K562 (cell line): ENCODE results near the gene PLXNA2. TPM values are rescaled to one million over a fixed set of nuclear protein-coding genes. Genes with fewer than 3 reads are reported as not detected.

ENCODE experiments used
- ATAC-seq: fragments of 200-7000 bp; cut with Tn5 transposase; 3 replicates; pipeline ENCODE4 v1.9.1; 2020; ENCODE audit warnings: moderate library complexity
- BruUV-seq: library from RNA; stranded (reverse); fragments of 400-500 nt; replicated peaks from 2 replicates; lab custom pipeline; 2021; lab: Mats Ljungman, UMichigan
- CTCF ChIA-PET: fragments of 300-600 bp; formaldehyde crosslinking; extraction: SDS; loops from one replicate; lab custom pipeline; 2021; ENCODE audit warnings: low intra/inter-chr PET ratio; lab: Yijun Ruan, JAX
- POLR2A ChIA-PET: fragments of 300-600, 350-650 bp; sonication (Branson Sonifier 250); formaldehyde crosslinking; extraction: SDS; loops from one replicate; lab custom pipeline; 2021; ENCODE audit warnings: antibody characterized with exemption, inconsistent platforms; lab: Yijun Ruan, JAX
- DNase-seq, 4 experiments: peaks; one replicate each; pipeline versions ENCODE4 v3.0.0 to v3.0.0-alpha.2; 2011 to 2018; ENCODE audit warnings: low spot score in 3 of 4, mixed read lengths in 3 of 4; ENCODE audit errors: extremely low read depth in 1 of 4
- FAIRE-seq: peaks from 2 replicates; lab custom pipeline; 2011; peaks lifted over from hg19 to GRCh38; lab: Jason Lieb, UNC
- H2AFZ ChIP-seq: 2 replicates; pipeline ENCODE4 v1.6.0; 2011; ENCODE audit warnings: low read depth, low read length, control low read depth, inconsistent platforms
- H3K27ac ChIP-seq: fragments of 200-600 bp; 3 replicates; pipeline ENCODE4 v1.8.0; 2011; ENCODE audit warnings: low read depth, mild to moderate bottlenecking, control low read depth, inconsistent platforms, low read length, moderate library complexity, mixed read lengths; ENCODE audit errors: extremely low read depth
- H3K27me3 ChIP-seq, 2 experiments: fragments of 300-600 bp in 1 of 2; 2 replicates in 1 of 2; 3 replicates in 1 of 2; pipeline versions ENCODE4 v1.6.0 to v1.8.0; 2011; ENCODE audit warnings: inconsistent platforms in 2 of 2, low read length in 2 of 2, mild to moderate bottlenecking in 1 of 2, mixed read lengths in 1 of 2, moderate library complexity in 1 of 2; ENCODE audit not compliant: control insufficient read depth in 2 of 2, insufficient read depth in 2 of 2
- H3K36me3 ChIP-seq: fragments of 300-600 bp; 3 replicates; pipeline ENCODE4 v1.8.0; 2011; ENCODE audit warnings: mild to moderate bottlenecking, low read length, inconsistent platforms; ENCODE audit not compliant: control insufficient read depth, insufficient read depth
- H3K4me1 ChIP-seq, 2 experiments: fragments of 200-600 bp in 1 of 2; replicated peaks in 1 of 2; 2 replicates in 1 of 2; 3 replicates in 1 of 2; pipeline versions ENCODE4 v1.5.1 to v1.8.0; 2011; ENCODE audit warnings: inconsistent platforms in 2 of 2, low read length in 2 of 2, mild to moderate bottlenecking in 1 of 2, mixed read lengths in 1 of 2, moderate library complexity in 1 of 2; ENCODE audit not compliant: control insufficient read depth in 2 of 2, insufficient read depth in 2 of 2
- H3K4me2 ChIP-seq: 2 replicates; pipeline ENCODE4 v1.6.1; 2011; ENCODE audit warnings: low read length, control low read depth, inconsistent platforms, mixed read lengths; ENCODE audit not compliant: insufficient read depth
- H3K4me3 ChIP-seq: fragments of 200-600 bp; sonication (generic), shearing (Covaris generic); 2 replicates; pipeline ENCODE4 v1.5.1; 2016; ENCODE audit warnings: control low read depth, inconsistent platforms
- H3K79me2 ChIP-seq: fragments of 200-600 bp; 3 replicates; pipeline ENCODE4 v1.8.0; 2011; ENCODE audit warnings: low read length, inconsistent platforms; ENCODE audit not compliant: control insufficient read depth, insufficient read depth
- H3K9ac ChIP-seq, 2 experiments: 2 replicates each; pipeline versions ENCODE4 v1.6.0 to v1.6.1; 2011; ENCODE audit warnings: low read depth in 2 of 2, low read length in 2 of 2, control low read depth in 1 of 2, inconsistent platforms in 1 of 2, mild to moderate bottlenecking in 1 of 2, mixed read lengths in 1 of 2; ENCODE audit not compliant: insufficient read depth in 1 of 2
- H3K9me1 ChIP-seq: one replicate; pipeline ENCODE4 v1.6.0; 2011; ENCODE audit warnings: inconsistent platforms, mild to moderate bottlenecking, low read length, moderate library complexity; ENCODE audit not compliant: control insufficient read depth, insufficient read depth
- H3K9me3 ChIP-seq: replicated peaks from 2 replicates; pipeline ENCODE4 v1.5.1; 2011; ENCODE audit warnings: low read depth, low read length, inconsistent platforms; ENCODE audit not compliant: control insufficient read depth, insufficient read depth
- H4K20me1 ChIP-seq: replicated peaks from 2 replicates; pipeline ENCODE4 v1.6.1; 2011; ENCODE audit warnings: low read length, inconsistent platforms, mixed read lengths; ENCODE audit not compliant: control insufficient read depth, insufficient read depth
- CLOCK ChIP-seq: fragments of 250-450 bp; sonication (Bioruptor Pico); IDR thresholded peaks from 2 replicates; pipeline ENCODE4 v1.4.0; 2020; ENCODE audit warnings: mild to moderate bottlenecking, moderate library complexity, borderline replicate concordance
- EWSR1 ChIP-seq: fragments of 450-650 bp; IDR thresholded peaks from 2 replicates; pipeline ENCODE4 v1.6.1; 2018; ENCODE audit warnings: borderline replicate concordance, mild to moderate bottlenecking, low read depth, moderate library complexity; ENCODE audit not compliant: partially characterized antibody
- HDAC8 ChIP-seq: fragments of 450-650 bp; IDR thresholded peaks from 2 replicates; pipeline ENCODE4 v1.6.1; 2016; ENCODE audit warnings: mild to moderate bottlenecking, missing genetic modification characterization, moderate library complexity, missing compliant biosample characterization
- HNRNPL ChIP-seq: fragments of 200-400 bp; formaldehyde crosslinking; IDR thresholded peaks from 2 replicates; pipeline ENCODE4 v1.6.1; 2017; ENCODE audit warnings: low read depth, mild to moderate bottlenecking, low read length
- HSF4 ChIP-seq: fragments of 250-450 bp; sonication (Bioruptor Pico); IDR thresholded peaks from 2 replicates; pipeline ENCODE4 v2.1.2; 2022; ENCODE audit warnings: mild to moderate bottlenecking, moderate library complexity, borderline replicate concordance
- MEIS2 ChIP-seq: fragments of 450-650 bp; IDR thresholded peaks from 2 replicates; pipeline ENCODE4 v1.6.1; 2014; ENCODE audit warnings: mild to moderate bottlenecking; ENCODE audit not compliant: partially characterized antibody
- NCOR1 ChIP-seq: fragments of 450-650 bp; IDR thresholded peaks from 2 replicates; pipeline ENCODE4 v1.6.1; 2016; ENCODE audit warnings: mild to moderate bottlenecking, moderate library complexity
- TCF7L2 ChIP-seq: fragments of 150-350 bp; IDR thresholded peaks from 2 replicates; pipeline ENCODE4 v1.6.1; 2016; ENCODE audit warnings: low read depth, mild to moderate bottlenecking, low read length, moderate library complexity
- ZBTB1 ChIP-seq: sonication (generic); formaldehyde crosslinking; IDR thresholded peaks from 2 replicates; pipeline ENCODE4 v1.8.1; 2023; ENCODE audit warnings: missing genetic modification reagents, low read depth, mild to moderate bottlenecking, borderline replicate concordance
- ZBTB7A ChIP-seq: IDR thresholded peaks from 2 replicates; pipeline ENCODE4 v1.6.1; 2011; ENCODE audit warnings: low read depth, mild to moderate bottlenecking, low read length, moderate library complexity, borderline replicate concordance; ENCODE audit not compliant: control insufficient read depth
- ZKSCAN3 ChIP-seq: fragments of 250-450 bp; sonication (Bioruptor Pico); IDR thresholded peaks from 2 replicates; pipeline ENCODE4 v1.4.0; 2020
- ZNF12 ChIP-seq: sonication (generic); formaldehyde crosslinking; IDR thresholded peaks from 2 replicates; pipeline ENCODE4 v1.4.0; 2020; ENCODE audit warnings: mild to moderate bottlenecking, missing genetic modification reagents
- ZNF436 ChIP-seq: fragments of 250-450, 450-650 bp; sonication (Bioruptor Pico); formaldehyde crosslinking; IDR thresholded peaks from 2 replicates; pipeline ENCODE4 v1.7.0; 2020; ENCODE audit warnings: mild to moderate bottlenecking
- ZNF584 ChIP-seq: fragments of 200-800 bp; sonication (Bioruptor generic); IDR thresholded peaks from 2 replicates; pipeline ENCODE4 v1.6.1; 2016; ENCODE audit warnings: low read depth, mild to moderate bottlenecking, missing genetic modification characterization, missing compliant biosample characterization
- ZNF77 ChIP-seq: fragments of 250-450 bp; sonication (Bioruptor Pico); IDR thresholded peaks from 2 replicates; pipeline ENCODE4 v1.5.0; 2020
- WGBS: fragments of 100-300 bp; shearing (Covaris generic); methylation state at CpG from one replicate; pipeline ENCODE4 v1.1.6; 2016; ENCODE audit warnings: low coverage, mixed read lengths; ENCODE audit not compliant: insufficient coverage; ENCODE audit errors: missing lambda C conversion rate; 5-methylcytosine and 5-hydroxymethylcytosine counted together
- in situ Hi-C: fragments of 300-500 bp; cut with MboI; formaldehyde crosslinking; loops from 4 replicates; pipeline ENCODE4 v1.15.0; 2018; ENCODE audit warnings: inconsistent platforms, mixed read lengths
- intact Hi-C: fragments of 100-400 bp; cut with micrococcal nuclease; formaldehyde crosslinking; loops from 2 replicates; pipeline ENCODE4 v1.14.2; 2022
- polyA plus RNA-seq, 8 experiments: library from polyadenylated mRNA; depleted of rRNA in 4 of 8; stranded (reverse) in 5 of 8; unstranded in 3 of 8; fragments of >200 nt; fragmentation: Nextera tagmentation in 2 of 8; fragmentation: Illumina TruSeq in 1 of 8; extraction: Ambion mirVana in 2 of 8; extraction: Trizol in 1 of 8; gene quantifications; 2 replicates each; pipeline versions ENCODE4 v1.2.1 to v1.2.3, GENCODE V29; 2011 to 2014; ENCODE audit warnings: inconsistent platforms in 1 of 8, missing spikeins in 1 of 8
- total RNA-seq, 7 experiments: library from RNA; depleted of rRNA in 6 of 7; stranded (reverse); fragments of >200 nt in 6 of 7; fragmentation: Illumina TruSeq in 2 of 7; extraction: Trizol in 2 of 7; gene quantifications; 2 replicates each; pipeline versions ENCODE4 v1.2.1 to v1.2.3, GENCODE V29; 2011 to 2021; ENCODE audit warnings: low replicate concordance in 1 of 7
- TF ChIP-seq, protein P1 (sequence below): sonication (generic); formaldehyde crosslinking; IDR thresholded peaks from 2 replicates; pipeline ENCODE4 v1.8.0; 2022; ENCODE audit warnings: mild to moderate bottlenecking, missing genetic modification reagents
- TF ChIP-seq, protein P2 (sequence below), 2 experiments: fragments of 450-650 bp; conservative IDR thresholded peaks; 2 replicates each; pipeline ENCODE4 v1.6.1; 2017; ENCODE audit warnings: mild to moderate bottlenecking in 2 of 2, moderate library complexity in 2 of 2

The PLXNA2 gene
- total and polyA plus RNA-seq, 9 of the 15 experiments (the other 6 are each of a cell fraction or from before 2014, with no cell fraction given) = 0.01 to 1.3 (median 0.32) TPM

- FAIRE-seq = no peak
- H3K9me1 ChIP-seq = no peaks in the 10 kb centered on the region
- no peak overlapping the region for H3K9ac ChIP-seq
- H2AFZ ChIP-seq = no peak overlapping the region
- no peak for DNase-seq
- H3K27ac ChIP-seq = no peak overlapping the region
- in situ Hi-C loops = no loop called here
- H3K9me3 ChIP-seq = no peaks in the 10 kb centered on the region
- H3K4me1 ChIP-seq = no peaks in the 10 kb centered on the region
- H3K4me2 ChIP-seq = no peak overlapping the region
- no peaks in the 10 kb centered on the region for H3K36me3 ChIP-seq
- intact Hi-C loops = no loop called here
- H3K27me3 ChIP-seq = peaks cover 18 to 28% of the 10 kb centered on the region in 2 experiments
- no TSS peak for BruUV-seq
- H4K20me1 ChIP-seq = no peaks in the 10 kb centered on the region
- H3K79me2 ChIP-seq = no peaks in the 10 kb centered on the region
- ChIA-PET POLR2A (no interaction called here), CTCF (interaction anchor here (0.6 kb wide), 1 partner anchor 15 kb away, joined by 3 read pairs; no protein-coding TSS in a partner anchor)
- 0% methylated on average over 1 of the region's 1 CpG for WGBS
- ATAC-seq = no peak
- TF ChIP-seq, protein P1, sequence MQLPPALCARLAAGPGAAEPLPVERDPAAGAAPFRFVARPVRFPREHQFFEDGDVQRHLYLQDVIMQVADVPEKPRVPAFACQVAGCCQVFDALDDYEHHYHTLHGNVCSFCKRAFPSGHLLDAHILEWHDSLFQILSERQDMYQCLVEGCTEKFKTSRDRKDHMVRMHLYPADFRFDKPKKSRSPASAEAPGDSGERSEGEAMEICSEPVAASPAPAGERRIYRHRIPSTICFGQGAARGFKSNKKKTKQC (CRISPR knock-in tag) = no peak
- no peak for TF ChIP-seq ZBTB1 (CRISPR knock-in tag)
- TF ChIP-seq, protein P2, sequence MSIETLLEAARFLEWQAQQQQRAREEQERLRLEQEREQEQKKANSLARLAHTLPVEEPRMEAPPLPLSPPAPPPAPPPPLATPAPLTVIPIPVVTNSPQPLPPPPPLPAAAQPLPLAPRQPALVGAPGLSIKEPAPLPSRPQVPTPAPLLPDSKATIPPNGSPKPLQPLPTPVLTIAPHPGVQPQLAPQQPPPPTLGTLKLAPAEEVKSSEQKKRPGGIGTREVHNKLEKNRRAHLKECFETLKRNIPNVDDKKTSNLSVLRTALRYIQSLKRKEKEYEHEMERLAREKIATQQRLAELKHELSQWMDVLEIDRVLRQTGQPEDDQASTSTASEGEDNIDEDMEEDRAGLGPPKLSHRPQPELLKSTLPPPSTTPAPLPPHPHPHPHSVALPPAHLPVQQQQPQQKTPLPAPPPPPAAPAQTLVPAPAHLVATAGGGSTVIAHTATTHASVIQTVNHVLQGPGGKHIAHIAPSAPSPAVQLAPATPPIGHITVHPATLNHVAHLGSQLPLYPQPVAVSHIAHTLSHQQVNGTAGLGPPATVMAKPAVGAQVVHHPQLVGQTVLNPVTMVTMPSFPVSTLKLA (conservative IDR thresholded peaks at IDR 0.05) = no peak
- no peak for TF ChIP-seq EWSR1
- TF ChIP-seq HSF4 (CRISPR knock-in tag) = no peak
- no peak for TF ChIP-seq ZBTB7A
- TF ChIP-seq MEIS2 = no peak
- TF ChIP-seq ZNF436 (CRISPR knock-in tag) = no peak
- TF ChIP-seq HNRNPL = no peak
- TF ChIP-seq HDAC8 (tag) = no peak
- no peak for TF ChIP-seq CLOCK (CRISPR knock-in tag)
- TF ChIP-seq ZNF12 = no peak
- no peak for TF ChIP-seq ZNF77
- no peak for TF ChIP-seq NCOR1
- TF ChIP-seq ZNF584 (CRISPR knock-in tag) = no peak
- TF ChIP-seq ZKSCAN3 (CRISPR knock-in tag) = no peak
- TF ChIP-seq TCF7L2 = no peak
- no peak overlapping the region for H3K4me3 ChIP-seq
Observed at GRCh38 chr1:207977876-207978275, 266.3 kb downstream of the PLXNA2 start.
